NCI-H1092 (cell line): ENCODE measurements around the gene CENPX.
A peak's percentile ranks its signal among the peaks of the same experiment; 100 is the strongest.

Source experiments
- DNase-seq: peaks from one replicate; lab custom pipeline; 2025; lab: John Stamatoyannopoulos, UW

The CENPX gene

GRCh38 chr17:81980122-81980521 lies 42.6 kb downstream of the CENPX start:
- no peak for DNase-seq

DNA sequence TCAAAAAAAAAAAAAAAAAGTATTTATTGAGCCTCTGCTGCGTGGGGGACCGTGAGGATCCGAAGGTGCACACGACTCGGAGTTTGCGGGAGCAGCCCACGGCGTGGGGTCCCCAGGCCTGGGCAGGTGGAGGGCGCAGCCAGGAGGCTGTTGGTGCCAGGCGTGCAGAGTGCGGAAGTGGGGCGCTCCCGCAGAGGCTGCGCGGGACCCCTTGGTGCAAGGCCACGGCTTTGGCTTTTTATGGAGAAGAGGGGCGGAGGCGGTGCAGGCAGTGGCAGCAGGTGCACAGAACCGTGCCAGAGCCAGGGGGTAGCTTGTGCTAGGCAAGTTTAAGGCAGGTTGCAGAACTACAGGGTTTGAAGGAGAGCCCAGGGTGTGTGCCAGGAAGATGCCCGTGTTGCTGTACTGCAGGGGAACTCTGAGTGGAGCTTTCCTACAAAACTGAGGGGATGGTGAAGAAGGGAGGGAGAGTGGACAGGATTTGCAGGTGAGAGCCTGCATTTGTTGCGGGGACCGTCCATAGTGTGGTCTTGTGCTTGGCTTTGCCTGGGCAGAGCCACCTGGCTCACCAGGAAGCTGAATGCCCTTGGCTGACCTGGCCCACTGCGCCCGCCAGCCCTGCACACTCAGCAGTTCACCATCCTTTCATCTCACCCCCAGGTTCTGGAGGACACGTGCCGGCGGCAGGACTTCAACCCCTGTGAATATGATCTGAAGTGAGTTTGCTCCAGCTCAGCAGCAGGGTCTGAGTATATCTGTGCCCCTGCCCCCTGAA lies 44.0 kb downstream of the CENPX start:
- no peak for DNase-seq

DNA sequence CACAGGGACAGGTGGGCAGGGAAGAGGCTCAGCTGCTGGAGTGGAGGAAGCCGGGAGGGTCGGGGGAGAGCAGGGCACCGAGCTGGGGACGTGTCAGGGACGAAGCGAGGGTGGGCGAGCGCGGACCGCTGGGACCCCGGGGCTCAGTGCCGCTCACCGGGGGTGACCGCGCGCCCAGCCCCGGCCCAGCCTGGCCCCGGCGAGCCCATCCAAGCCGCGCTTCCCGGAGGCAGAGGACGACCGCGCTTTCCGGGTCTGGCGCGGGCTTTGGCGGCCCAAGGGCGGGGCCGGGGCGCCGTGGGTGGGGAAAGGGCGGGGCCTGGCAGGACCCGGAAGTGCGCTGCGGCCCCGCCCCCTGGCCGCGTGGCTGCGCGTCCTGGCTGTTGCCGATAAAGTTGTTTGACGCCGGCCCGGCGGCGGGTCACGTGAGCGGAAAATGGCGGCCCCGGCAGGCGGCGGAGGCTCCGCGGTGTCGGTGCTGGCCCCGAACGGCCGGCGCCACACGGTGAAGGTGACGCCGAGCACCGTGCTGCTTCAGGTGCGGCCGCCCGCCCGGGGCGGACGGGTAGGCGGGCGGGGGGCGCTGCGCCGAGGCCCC lies 45.4 kb downstream of the CENPX start, which contains the start of gene ASPSCR1:
Gene ASPSCR1, plus strand, starts transcription at position 419 of the 598 bp plus-strand sequence. Its CDS starts 18 bp downstream, at position 437.
- peak; percentile 84 for DNase-seq

DNA sequence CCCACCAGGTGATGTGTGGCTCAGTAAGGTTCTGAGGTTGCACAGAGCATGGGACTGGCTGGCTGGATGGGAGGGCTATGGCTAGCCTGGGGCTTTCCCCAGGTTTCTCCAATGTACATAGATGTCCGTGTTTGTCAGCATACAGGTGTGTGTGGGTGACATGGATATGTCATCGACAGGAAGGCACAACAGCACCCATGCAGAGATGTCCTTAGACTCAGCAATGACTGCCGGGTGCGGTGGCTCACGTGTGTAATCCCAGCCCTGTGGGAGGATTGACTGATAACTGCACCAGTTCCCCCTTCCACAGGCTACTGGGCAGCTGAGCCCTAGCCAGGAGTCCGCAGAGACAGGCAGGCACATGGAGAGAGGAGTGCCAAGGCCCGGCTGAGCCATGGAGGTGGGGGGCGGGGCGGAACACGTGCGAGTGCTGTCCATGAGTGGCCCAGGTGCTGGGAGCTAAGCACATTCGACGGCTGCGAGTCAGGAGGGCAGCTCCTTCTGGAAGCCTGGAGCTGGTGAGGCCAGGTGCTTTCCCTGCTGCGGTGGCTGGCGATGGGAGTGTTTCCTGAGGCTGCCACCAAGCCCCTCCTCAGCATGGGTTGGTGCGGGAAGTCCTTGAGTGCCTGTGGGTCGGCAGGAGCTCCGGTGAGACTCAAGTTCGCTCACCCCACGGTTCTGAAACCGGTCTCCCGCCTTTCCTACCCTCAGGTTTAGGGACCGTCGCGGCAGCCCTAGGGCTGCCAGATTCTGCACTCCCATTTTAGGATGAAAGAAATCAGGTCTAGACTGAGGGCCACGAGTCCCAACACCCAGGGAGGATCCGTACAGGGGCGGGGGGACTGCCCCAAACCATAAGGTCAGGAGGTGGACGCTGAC lies 46.1 kb downstream of the CENPX start:
- DNase-seq: peak; percentile 54

- no peak for DNase-seq
Observed at GRCh38 chr17:81973432-81973831, 49.2 kb downstream of the CENPX start.

DNA sequence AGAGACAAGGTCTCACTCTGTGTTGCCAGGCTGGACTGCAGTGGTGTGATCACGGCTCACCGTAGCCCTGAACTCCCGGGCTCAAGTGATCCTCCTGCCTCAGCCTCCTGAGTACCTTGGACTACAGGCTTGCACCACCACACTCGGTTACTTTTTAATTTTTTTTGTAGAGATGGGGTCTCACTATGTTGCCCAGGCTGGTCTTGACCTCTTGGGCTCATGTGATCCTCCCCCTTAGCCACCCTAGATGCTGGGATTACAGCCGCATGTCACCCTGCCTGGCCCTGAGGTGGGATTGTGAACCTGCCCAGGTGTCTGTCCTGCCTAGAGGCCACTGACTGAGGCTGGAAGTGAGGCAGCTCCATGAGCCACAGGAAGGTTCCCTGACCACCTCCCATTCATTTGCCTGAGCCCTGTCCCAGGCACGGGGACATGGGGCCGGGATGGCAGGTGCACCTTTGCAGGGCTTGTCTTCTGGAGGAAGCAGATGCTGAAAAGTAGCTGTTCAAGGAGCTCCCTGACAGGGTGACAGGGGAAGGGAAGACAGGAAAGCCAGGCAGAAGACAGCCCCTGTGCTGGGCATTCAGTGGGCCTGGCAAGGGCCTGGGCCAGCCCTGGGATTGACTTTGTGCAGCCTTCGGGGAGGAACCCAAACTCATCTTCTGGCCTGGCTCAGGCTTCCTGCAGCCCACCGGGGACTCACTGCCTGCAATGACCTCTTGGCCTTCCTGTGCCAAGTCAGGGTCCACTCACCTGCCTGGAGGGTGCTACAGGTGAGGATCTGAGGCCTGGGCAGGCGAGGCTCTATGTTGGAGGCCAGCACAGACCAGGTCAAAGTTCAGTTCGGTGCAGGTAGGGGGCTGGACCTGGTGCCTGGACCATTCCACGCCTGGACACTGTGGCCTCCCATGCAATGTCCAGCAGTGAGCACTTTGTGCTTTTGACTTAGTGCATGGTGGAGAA lies 53.5 kb downstream of the CENPX start:
- no peak for DNase-seq
